GM21529 (cell line): Measurements from ENCODE around the gene MSGN1.

Experiments used
- ATAC-seq: cut with Tn5 transposase; IDR thresholded peaks from one replicate; pipeline ENCODE4 v1.9.1; 2021; ENCODE audit not compliant: unreplicated experiment

Gene MSGN1, protein sequence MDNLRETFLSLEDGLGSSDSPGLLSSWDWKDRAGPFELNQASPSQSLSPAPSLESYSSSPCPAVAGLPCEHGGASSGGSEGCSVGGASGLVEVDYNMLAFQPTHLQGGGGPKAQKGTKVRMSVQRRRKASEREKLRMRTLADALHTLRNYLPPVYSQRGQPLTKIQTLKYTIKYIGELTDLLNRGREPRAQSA

GRCh38 chr2:17816396-17817245 is at the start of gene MSGN1:
TSS of gene MSGN1 (plus strand) at chr2:17816460. CDS start at chr2:17816519, 59 bp downstream.
- ATAC-seq, result no peak

- no peak for ATAC-seq
Measured at GRCh38 chr2:17768894-17769293, 47.4 kb upstream of the MSGN1 start.

DNA sequence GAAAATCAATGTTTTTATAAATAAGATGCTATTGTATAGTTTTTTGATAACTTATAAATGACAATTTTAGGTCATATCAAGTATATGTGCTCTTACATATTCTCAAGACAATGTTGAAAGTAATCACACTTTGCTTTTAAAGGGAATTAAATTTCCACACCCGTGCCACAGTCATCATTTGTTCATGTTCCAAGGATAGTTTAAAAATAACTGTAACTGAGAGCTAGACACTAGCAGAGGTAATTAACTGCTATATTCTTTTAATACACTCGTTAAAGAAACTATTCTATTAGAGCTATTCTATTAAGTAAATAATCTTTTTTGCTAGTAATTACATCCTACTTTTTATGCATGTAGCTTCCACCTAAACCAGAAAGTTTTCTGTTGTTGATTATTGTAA is 44.3 kb upstream of the MSGN1 start:
- ATAC-seq, result no peak

GRCh38 chr2:17772532-17772931 is 43.7 kb upstream of the MSGN1 start:
- ATAC-seq, result no peak

DNA sequence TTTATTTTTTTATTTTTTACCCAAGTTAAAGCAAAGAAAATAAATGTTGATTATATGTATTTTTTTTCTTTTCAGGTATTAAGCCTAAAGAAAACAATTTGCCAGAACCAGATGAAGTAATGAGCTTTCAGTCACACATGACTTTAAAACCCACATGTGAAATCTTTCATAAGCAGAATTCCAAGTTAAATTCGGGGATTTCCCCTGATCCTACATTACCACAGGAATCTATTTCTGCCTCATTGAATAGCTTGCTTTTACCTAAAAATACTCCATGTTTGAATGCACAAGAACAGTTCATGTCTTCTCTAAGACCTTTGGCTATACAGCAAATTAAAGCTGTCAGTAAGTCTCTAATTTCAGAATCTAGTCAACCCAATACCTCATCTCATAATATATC is 35.7 kb upstream of the MSGN1 start:
- ATAC-seq, result no peak

DNA sequence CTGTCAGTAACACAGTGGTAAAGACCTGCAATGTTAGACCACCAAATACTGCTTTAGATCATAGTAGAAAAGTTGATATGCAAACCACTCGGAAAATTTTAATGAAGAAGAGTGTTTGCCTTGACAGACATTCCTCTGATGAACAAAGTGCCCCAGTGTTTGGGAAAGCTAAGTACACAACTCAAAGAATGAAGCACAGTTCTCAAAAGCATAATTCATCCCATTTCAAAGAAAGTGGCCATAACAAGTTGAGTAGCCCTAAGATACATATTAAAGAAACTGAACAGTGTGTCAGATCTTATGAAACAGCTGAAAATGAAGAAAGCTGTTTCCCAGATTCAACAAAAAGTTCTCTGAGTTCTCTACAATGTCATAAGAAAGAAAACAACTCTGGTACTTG is 34.8 kb upstream of the MSGN1 start:
- no peak for ATAC-seq

DNA sequence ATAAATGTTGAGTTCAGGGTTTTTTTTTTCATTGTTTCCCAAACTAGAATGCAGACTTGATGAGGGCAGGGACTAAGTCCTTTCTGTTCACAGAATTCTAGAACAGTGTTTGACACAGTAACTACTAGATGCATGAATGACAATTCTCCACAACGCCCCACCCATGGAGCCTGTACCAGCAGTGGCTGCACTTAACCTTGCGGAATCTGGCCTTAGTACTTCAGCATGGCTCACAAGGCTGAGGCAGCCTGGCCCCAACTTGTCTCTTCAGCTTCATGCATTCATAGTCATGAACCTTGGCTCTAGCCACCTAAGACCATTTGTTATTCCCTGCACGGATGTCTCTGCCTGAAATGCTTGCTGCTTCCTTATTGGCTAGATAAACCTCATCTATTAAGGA is 29.5 kb upstream of the MSGN1 start:
- no peak for ATAC-seq

DNA sequence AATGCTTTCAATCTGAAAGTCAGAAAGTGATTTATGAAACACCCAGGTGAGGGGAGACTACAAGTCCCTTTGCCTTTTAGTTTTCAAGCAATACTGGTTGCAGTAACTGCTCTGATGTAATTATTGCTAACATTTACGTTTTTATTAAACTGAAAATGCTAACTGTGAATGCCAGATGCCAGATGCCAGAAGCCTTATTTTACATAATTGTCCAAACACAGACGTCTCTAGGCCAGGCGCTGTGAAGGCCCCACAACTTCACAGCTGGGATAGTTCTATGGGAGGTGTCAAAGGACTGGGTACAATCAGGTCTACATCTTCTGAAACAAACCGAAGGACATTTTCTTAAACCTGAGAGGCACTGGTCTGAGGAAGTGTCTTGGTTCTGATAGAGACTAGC is 27.5 kb upstream of the MSGN1 start:
- ATAC-seq, result no peak

- no peak for ATAC-seq
Measured at GRCh38 chr2:17790536-17790935, 25.7 kb upstream of the MSGN1 start.

DNA sequence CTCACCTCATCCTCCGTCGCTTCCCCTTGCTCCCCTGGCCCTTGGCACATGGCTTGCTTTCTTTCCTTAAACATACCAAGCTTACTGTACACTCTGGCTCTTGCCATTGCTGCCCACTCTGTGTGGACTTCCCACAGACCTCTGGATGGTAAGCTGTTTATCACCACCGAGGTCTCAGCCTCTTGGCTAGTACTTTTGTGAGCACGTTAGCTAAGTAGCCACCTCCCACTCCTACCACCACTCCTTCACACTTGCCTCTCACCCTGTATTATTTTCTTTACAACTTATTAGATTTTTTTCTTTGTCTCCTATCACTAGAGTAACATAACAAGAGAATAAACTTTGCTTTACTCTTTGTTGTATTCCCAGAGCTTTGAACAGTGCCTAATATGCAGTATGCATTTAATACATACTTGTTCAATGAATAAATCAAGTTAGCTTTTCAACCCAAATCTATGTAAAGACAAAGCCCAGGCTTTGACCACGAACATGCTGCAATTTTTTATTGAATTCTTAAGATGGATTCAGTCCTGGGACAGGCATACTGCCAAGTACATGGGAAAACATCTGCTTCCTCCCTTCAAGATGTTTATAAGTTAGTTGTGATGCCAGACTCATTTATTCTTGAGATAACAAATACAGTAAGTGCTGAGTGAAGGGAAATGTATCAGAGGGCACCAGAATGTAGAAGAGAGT is 25.0 kb upstream of the MSGN1 start:
- no peak for ATAC-seq

DNA sequence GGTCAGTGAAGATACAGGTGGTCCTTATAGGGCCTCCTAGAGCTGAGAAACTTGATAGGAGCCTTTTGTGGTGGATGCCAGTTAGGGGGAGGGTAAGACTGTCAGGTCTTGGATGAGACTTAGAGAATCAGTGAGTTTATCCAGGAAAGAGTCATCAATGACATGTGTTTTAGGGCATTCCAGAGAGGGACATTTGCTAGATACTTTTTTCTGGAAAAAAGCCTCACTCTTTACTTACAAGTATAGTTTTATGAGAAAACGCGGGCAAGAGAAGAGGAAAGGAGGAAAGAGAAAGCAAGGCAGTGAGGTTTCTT is 24.5 kb upstream of the MSGN1 start:
- ATAC-seq, result no peak

DNA sequence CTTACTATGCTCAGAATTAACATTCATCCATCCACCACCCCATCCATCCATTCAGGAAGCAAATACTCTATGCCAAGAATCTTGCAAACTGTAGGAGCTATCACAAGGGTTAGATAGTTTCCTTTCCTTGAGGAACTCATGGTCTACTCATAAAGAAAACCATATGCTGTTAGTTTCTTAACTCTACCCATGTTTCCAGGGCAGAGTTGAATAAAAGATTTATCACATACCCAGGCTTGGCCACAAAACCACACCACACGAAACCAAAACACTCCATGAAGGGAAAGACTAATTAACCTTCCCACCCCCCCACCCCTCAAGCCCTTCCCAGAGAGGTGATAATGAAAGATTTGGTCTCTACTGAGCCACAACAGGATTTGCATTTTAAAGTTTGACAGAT is 23.7 kb upstream of the MSGN1 start:
- ATAC-seq, result no peak

DNA sequence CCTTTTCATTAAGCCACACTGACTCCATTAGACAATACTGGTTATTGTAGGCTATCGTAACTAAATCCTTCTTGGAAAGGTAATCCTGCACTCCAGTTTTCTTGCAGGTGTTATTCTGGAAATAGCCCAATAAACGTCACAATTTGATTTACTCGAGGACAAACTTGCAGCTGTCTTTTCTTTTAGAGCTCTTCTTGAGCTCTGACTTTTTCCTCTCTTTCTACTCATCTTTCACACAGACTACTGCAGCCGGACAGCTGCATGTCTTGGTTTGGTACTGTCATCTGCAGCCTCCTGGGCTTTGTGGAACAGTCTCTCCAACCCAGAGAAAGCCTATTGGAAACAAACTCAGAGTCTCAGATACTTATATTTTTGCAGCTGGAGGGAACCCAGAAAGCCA is 23.0 kb upstream of the MSGN1 start:
- ATAC-seq, result peak; percentile 41

DNA sequence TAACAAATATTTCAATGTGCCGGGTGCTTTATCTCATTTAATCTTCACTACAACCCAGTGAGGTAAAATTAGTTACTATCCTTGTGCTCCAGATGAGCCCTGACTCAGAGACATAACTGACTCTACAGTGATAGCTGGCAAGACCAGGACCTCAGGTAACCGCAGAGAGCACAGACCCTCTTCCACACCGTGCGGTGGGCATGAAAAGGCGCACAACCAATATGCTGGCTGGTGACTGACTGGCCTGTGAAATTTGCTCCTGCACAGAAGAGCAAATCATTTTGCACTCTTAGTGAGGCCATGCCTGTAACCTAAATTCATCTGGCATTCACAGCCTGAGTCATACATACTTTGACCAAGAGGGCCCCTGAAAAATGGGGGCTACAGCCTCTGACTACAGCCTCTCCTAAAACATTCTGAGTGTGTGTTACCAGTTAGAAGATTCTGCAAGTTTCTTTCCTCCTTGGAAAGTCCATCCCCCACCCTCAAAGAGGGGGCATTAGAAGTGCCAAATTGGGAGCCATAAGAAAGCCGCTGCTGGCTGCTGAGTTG is 22.4 kb upstream of the MSGN1 start:
- ATAC-seq, result peak; percentile 24

DNA sequence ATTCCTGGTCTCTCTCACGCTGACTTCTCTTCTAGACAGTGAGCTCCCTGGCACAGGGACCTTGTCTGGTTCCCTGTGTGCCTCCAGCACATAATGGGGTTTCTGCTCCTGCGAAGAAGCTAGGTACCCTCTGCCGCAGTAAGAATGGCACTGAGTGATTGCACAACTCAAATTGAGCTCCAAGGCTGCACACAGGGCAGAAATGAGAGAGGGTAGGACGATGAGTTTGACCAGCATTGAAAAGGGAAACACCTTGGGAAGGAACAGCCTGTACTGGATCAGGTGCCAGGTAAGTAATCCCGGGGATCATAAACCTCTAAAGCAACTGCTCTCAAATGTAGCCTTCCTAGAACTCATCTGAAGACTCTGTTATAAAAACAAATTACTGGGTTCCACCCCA is 21.0 kb upstream of the MSGN1 start:
- ATAC-seq, result no peak

- no peak for ATAC-seq
Measured at GRCh38 chr2:17798338-17798737, 17.9 kb upstream of the MSGN1 start.

DNA sequence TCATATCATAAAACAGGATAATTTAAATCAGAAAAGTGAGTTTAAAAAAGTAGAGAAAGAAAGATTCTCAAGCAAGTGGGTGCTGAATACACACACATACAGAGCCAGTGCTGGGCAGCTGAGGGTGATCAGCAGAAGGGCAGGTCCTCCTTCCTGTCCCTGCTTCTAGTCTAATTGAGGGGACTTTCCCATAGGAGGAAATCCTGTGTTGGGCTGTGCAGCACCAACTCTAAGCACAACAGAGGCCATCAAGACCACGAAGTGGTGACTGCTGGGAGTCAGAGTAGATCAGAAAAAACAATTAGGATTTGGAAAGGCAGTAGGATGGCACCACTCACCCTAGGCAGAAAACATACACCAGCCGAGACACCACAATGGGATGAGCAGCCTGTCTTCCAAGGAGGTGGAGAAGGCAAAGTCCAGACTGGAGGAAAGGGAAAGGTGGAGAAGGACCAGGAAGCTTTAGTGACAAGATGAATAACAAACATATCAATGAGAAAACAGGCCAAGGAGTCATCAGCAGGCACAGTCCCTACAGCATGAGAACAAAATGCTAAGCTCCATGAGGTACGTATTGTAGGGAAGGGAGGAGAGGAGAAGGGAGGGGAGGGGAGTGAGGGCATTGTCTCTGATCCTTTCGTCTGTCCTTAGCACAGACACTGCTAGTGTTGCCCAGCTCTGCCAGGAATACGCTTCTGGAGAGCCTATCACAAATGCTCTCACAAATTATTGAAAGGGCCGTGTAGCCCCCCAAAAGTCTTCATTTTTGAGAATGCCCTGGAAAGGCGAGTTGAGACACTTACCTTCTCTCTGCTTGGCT is 16.7 kb upstream of the MSGN1 start:
- ATAC-seq, result no peak

DNA sequence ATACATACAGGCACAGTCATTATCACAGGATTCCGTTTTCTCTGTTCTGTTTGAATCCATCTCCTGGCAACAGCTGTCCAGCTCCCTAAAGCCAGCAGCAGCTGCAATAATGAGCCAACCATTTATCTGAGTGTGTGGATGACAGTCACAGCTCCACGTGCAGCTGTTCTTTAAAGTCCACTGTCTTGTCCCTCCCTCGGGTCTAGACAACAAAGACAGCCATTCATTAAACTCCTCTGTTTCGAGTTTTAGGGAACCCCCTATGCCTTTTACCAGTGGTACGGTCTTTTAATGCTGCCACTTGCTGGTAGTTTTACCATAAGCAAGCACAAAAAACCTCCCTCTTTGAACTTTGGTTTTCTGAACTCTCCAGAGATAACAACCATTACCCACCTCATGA is 16.0 kb upstream of the MSGN1 start:
- no peak for ATAC-seq

DNA sequence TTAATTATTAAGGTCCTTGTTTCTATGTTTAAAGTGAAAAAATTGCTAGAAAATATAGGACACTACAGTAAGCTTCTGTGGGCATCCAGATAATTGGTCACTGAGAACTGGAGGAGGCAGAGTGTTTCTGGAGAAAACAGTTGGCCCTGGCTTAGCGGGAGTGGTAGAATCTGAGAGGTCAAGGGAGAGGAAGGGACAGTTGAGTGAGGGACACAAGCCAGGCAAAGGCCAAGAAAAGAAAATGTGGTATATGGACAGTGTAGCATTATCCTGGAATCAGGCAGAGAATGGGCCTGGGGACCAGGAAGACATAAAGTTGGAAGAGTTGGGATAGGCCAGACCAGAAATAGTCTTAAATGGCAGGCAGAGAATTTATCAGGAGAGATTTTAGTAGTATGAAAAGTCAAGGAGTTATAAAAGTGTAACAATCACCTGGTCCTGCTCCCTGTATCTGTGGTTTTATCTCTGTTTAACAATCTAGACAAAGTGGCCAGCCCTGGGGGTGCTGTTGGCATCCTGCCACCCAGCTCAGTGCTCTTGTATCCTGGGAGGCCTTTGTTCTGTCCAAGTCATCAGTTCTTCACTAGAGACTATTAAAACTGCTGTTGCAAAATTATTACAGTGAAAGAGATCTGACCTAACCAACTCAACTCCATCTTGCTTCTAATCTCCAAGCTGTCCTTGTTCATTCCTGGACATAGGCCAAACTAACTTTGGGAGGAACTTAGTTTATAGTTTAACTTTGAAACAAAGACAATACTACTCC is 15.4 kb upstream of the MSGN1 start:
- no peak for ATAC-seq

DNA sequence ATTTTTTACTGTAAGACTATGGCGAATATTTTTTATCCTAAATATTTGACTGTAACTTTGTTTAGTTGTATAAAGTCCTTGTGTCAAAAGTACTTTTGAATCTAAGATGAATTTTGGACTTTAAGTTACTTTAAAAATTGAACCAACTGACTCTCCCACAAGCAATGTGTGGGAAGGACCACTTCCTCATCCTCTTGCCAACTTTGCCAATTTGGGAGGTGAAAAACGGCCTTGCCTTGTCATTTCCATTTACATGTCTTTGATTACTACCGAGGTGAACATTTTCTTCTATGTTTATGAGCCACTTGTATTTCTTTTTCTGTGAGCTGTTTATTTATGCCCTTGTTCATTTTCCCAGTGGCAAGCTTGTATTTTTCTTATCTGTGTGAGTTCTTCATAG is 12.8 kb upstream of the MSGN1 start:
- ATAC-seq, result no peak
